Right renal cortex interstitium (tissue), 3 donors: ENCODE measurements around the gene ANHX. TPM values are rescaled to one million over a fixed set of nuclear protein-coding genes. Genes with fewer than 3 reads are reported as not detected.

ENCODE experiments used
- DNase-seq, 3 donors: peaks; one replicate each; pipeline ENCODE4 v3.0.0-alpha.2; 2013; ENCODE audit warnings: low read depth in 3 of 3, low spot score in 2 of 3
- polyA plus RNA-seq, 3 donors: library from polyadenylated mRNA; unstranded; fragments of 120-200 nt; gene quantifications; one replicate each; pipeline ENCODE4 v1.2.1, GENCODE V29; 2013; ENCODE audit not compliant: insufficient read length in 3 of 3

ANHX gene
- polyA plus RNA-seq, 3 donors: not detected

DNA sequence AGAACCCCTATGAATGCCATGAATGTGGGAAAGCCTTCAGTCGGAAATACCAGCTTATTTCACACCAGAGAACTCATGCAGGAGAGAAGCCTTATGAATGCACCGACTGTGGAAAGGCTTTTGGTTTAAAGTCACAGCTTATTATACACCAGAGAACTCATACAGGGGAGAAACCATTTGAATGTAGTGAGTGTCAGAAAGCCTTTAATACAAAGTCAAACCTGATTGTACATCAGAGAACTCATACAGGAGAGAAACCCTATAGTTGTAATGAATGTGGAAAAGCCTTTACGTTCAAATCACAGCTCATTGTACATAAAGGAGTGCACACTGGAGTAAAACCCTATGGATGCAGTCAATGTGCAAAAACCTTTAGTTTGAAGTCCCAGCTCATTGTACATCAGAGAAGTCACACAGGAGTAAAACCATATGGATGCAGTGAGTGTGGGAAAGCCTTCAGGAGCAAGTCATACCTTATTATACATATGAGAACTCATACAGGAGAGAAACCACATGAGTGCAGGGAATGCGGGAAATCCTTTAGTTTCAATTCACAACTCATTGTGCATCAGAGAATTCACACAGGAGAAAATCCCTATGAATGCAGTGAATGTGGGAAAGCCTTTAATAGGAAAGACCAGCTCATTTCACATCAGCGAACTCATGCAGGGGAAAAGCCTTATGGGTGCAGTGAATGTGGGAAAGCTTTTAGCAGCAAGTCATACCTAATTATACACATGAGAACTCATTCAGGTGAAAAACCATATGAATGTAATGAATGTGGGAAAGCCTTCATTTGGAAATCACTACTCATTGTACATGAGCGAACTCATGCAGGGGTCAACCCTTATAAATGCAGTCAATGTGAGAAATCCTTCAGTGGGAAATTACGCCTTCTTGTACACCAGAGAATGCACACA, 32.1 kb downstream of the ANHX start:
- DNase-seq: no peak

- DNase-seq: no peak
Observed at GRCh38 chr12:133202493-133203343, 33.0 kb downstream of the ANHX start.

- DNase-seq: no peak
Observed at GRCh38 chr12:133201888-133202287, 33.8 kb downstream of the ANHX start.

GRCh38 chr12:133192847-133193246, 42.8 kb downstream of the ANHX start:
- no peak for DNase-seq

DNA sequence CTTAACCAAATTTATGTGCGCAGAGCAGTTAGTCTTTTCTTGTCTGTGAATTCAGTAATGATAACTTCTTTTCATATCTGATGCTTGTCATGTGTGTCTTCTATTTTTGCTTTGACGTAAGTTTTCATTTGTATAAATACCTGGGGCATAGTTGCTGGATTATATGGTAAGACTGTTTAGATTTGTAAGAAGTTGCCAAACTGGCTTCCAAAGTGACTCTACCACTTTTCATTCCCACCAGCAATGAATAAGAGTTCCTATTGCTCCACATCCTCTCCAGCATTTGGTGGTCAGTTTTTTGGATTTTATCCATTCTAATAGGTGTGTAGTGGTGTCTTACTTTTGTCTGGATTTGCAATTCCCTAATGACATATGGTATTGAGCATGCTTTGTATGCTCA, 45.5 kb downstream of the ANHX start:
- DNase-seq: no peak

DNA sequence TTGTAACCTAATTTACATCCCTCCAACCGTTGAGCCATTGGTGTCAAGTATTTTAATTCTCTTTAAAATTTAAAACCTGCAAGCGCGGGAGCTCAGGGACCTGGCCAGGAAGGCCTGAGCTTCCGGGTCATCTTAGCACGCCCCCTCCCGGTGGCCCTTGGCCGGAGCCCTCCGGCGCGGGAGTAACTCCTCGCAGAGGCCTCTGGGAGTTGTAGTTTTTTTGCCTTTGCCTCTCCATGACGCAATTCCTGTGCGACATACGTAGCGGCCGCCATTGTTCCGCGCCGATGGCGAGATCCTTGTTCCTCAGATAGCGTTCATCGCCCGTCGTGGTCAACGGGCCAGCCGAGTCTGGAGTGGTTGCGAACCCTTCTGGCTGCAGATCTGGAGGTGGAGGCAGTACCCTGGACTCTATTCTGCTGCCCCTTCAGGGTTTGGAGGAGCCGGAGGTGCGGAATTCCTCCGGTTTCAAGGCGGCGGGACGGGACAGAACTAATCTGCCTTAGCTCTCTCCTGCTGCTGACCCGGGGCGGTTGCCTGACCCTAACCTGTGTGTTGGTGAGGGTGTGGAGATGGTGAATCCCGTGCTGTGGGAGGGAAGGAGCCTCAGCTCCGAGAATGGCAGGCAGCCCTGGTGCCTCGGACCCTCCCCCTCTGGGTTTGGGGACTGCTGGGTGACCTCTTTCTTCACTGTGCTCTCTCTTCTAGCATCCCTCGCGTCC, 54.3 kb downstream of the ANHX start, which contains the start of gene ZNF268:
ZNF268 (plus strand) TSS at position 258 of the 722 bp plus-strand sequence. CDS start 503 bp downstream, outside the sequence.
- DNase-seq: peak; percentile 80 to 92 (median 89)

GRCh38 chr12:133180669-133181068, 55.0 kb downstream of the ANHX start:
- no peak for DNase-seq

DNA sequence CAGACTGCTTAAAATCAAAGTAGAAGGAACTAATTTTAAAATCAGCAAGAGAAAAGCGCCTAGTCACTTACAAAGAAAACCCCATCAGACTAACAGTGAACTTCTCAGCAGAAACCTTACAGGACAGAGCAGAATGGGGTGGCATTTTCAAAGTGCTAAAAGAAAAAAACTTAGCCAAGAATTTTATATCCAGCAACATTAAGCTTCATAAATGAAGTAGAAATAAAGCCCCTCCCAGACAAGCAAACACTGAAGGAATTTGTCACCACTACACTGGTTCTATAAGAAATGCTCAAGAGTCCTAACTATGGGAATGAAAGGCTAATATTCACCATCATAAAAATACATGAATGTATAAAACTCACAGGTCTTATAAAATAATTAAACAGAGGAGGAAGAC, 60.8 kb downstream of the ANHX start:
- DNase-seq: no peak

- no peak for DNase-seq
Observed at GRCh38 chr12:133172491-133172890, 63.2 kb downstream of the ANHX start.

Other genes starting within 250 kb of the ANHX start
- gene ZNF26, start 249.5 kb downstream of the ANHX start, polyA plus RNA-seq: 10 to 100 TPM; 10.4 to 12.6 (median 11.7) TPM
- gene ZNF84, start 198.4 kb downstream of the ANHX start, polyA plus RNA-seq: 10 to 100 TPM; 64.3 to 77.4 (median 73.5) TPM
- 10 to 100 TPM; 38.8 to 43.0 (median 42.3) TPM for gene ZNF140, start 155.0 kb downstream of the ANHX start, polyA plus RNA-seq
- gene ZNF891, start 105.6 kb downstream of the ANHX start, polyA plus RNA-seq: 1 to 10 TPM; 2.9 to 3.3 (median 3.2) TPM
- gene ZNF10, start 105.2 kb downstream of the ANHX start, polyA plus RNA-seq: 10 to 100 TPM; 18.8 to 20.9 (median 19.8) TPM
- 10 to 100 TPM; 34.2 to 43.9 (median 40.6) TPM for gene ZNF268, start 54.4 kb downstream of the ANHX start, polyA plus RNA-seq